ENCODE data around the gene KLC4.
"Not testable (repeated sequence)": the region's sequence is repeated elsewhere in the genome, so short reads cannot be mapped to it uniquely, and the experiment has no call there.

KLC4 gene

DNA sequence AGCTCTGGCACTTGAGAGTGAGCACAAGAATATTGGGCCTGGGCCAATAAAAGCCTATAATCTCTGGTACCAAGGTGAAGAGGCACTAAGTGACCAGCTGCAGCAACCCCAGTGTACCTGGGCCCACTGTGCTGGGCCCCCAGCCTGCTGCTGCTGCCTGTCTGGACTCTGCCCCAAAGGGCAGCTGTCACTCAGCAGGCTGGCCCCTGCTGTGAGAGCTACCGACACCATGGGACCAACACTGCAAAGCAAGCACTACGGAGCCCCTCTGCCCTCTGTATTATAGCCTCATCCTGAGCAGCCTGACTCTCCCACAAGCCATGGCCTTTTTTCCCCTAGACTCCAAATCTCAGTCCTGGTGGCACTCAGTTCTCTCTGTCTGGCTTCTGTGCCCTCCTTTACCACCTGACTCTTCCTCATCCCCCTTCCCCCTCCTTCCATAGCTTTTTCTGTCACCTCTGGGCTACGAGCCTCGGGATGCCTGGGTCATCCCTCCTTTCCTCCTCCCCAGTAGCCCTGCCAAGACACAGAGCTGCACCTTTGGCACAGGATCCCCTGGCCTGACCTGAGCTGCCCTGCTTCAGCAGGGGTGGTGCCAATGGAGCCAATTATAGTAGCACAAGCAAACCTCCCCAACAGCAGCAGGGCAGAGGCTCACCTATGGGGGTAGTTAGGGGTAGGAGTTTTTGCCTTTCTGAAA is 23.8 kb upstream of the KLC4 start:
- DNase-seq (ENCODE audit: low spot score) = no peak
- FAIRE-seq = no peak

DNA sequence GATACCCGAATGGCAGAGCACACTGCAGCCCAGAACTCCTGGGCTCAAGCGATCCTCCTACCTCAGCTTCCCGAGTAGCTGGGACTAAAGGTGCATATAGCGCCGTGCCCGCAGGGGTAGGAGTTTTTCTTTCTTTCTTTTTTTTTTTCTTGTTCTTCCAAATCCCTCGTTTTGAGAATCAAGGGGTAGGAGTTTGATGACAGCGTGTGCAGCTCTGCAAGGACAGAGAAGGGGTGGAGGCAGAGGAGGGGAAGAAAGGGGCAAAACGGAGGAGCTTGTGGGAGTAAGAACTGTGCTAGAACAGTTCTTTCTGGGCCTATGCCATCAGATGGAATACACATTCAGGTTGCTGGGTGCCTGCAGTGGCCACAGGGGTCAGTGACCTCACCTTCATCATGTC is 22.7 kb upstream of the KLC4 start:
- FAIRE-seq (no peak), DNase-seq (ENCODE audit: low spot score) (no peak)

- FAIRE-seq (no peak), DNase-seq (ENCODE audit: low spot score) (no peak)
These were observed 22.2 kb upstream of the KLC4 start for GRCh38 chr6:43037197-43037596.

- FAIRE-seq = no peak
- no peak for DNase-seq (ENCODE audit: low spot score)
These were observed 21.7 kb upstream of the KLC4 start for GRCh38 chr6:43037706-43038105.

GRCh38 chr6:43038727-43039126 is 20.7 kb upstream of the KLC4 start:
- FAIRE-seq (no peak), DNase-seq (ENCODE audit: low spot score) (no peak)

- FAIRE-seq (no peak), DNase-seq (ENCODE audit: low spot score) (no peak)
These were observed 18.7 kb upstream of the KLC4 start for GRCh38 chr6:43040542-43041257.

DNA sequence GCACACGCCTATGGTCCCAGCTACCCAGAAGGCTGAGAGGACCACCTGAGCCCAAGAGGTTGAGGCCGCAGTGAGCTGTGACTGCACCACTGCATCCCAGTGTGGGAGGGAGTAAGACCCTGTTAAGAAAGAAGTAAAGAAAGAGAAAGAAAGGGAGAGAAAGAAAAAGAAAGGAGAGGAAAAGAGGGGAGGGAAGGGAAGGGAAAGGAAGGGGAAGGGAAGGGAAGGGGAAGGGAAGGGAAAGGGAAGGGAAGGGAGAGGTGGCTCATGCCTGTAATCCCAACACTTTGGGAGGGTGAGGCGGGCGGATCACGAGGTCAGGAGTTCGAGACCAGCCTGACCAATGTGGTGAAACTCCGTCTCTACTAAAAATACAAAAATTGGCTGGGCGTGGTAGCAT is 18.0 kb upstream of the KLC4 start:
- DNase-seq (ENCODE audit: low spot score); FAIRE-seq: not testable (repeated sequence)

GRCh38 chr6:43043310-43043709 is 16.1 kb upstream of the KLC4 start:
- FAIRE-seq = no peak
- no peak for DNase-seq (ENCODE audit: low spot score)

- DNase-seq (ENCODE audit: low spot score) = no peak
- no peak for FAIRE-seq
These were observed 14.0 kb upstream of the KLC4 start for GRCh38 chr6:43045371-43045930.

DNA sequence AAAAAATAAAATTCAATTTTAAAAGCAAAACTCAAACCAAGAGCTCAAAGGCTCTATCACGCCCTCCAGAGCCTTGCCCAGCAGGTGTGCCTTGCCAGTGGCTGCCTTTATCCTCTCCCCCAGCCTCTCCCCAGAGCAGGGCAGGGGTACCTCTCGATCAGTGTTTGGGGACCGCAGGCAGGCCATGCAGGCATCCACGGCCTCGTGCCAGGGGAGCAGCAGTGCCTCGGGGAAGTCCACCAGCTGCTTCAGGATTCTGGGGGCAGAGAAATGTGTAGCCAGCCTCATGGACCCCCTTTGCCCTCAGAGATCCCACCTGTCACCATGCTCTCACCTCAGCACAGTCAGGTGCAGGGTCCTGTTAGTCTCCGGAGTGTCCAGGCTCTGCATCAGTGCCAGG is 11.4 kb upstream of the KLC4 start:
- no peak for DNase-seq (ENCODE audit: low spot score)
- FAIRE-seq = no peak

DNA sequence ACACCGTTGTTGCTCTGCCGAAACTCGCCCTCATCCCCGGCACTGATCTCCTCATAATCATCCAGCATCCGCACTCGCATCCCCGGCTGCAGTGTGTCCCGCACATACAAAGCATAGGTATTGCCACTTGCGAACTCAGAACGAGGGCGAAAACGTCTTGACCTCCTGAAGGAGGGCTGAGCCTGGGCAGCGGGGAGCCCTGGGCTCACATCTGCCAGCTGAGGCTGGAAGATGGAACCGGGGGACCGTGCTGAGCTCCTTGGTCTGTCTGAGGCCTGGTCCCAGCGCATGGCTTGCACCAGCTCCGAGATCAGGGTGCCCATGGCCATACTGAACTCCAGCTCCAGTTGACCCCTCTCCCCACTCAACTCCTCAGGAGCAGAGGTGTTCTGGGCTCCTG is 8.4 kb upstream of the KLC4 start:
- FAIRE-seq = no peak
- no peak for DNase-seq (ENCODE audit: low spot score)

DNA sequence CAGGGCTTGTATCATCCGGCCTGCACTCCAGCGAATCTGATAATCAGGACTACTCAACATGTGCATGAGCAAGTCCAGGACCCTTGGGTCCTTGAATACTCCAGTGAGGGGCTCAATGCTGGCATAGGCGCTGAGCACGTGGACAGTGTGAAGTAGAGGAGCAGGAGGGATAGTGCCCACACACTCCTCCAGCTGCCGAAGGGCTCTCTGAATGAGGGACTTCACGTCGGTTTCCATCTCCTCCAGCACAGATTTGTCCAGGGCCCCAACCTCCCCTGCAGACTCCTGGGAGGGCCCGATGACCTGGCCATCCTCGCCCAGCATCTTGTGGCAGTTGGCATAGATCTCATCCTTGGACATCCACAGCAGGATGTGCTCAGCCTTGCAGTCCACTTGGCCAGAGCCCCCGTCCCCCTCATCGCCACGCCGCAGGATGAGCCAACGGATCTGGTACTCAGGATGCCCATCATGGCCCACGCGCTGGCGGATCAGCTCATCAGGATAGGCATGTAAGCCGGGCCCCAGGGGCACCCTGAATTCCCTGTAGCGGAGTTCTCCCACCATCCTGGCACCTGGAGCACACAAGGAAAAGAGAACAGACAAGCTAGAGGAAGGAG is 7.1 kb upstream of the KLC4 start:
- FAIRE-seq = no peak
- no peak for DNase-seq (ENCODE audit: low spot score)

- DNase-seq (ENCODE audit: low spot score) (no peak), FAIRE-seq (no peak)
These were observed 6.4 kb upstream of the KLC4 start for GRCh38 chr6:43052842-43053544.

DNA sequence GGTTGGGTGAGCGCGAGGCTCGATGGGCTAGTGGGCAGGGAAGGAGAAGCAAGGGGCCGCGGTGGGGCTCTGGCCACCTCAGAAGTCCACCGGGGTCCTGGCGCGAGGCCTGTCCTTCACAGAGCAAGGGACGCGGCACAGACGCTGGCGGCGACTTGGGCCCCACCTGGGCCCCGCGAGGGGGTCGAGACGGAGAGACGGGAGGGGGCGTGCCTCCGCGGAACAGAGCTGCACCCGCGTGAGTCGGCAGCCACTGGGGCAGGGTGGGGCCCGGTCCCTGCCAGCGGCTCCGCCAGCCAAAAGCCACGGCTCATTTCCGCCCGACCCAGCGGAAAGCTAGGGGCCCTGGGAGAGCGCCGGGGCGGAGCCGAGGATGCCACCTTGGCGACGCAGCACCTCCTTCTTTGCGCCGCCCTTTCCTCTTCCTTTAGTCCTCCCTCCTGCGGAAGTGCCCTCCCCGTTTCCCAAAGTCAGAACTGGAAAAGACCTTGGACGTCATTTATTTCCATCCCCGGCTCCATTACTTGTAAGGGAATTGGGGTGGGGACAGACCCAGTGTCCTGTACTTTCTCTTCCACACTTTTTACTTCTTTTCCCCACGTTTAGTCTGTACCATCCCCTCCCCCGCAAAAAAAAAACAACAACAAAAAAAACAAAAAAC is 5.8 kb upstream of the KLC4 start, which contains the start of gene CUL7:
Gene CUL7 (minus strand): TSS at position 307 of the 661 bp plus-strand sequence. CDS start 1,063 bp downstream, outside the sequence.
- DNase-seq (ENCODE audit: low spot score) = peak; percentile 83
- FAIRE-seq = peak; percentile 66

- no peak for DNase-seq (ENCODE audit: low spot score)
- FAIRE-seq = no peak
These were observed 5.1 kb upstream of the KLC4 start for GRCh38 chr6:43054206-43054943.

DNA sequence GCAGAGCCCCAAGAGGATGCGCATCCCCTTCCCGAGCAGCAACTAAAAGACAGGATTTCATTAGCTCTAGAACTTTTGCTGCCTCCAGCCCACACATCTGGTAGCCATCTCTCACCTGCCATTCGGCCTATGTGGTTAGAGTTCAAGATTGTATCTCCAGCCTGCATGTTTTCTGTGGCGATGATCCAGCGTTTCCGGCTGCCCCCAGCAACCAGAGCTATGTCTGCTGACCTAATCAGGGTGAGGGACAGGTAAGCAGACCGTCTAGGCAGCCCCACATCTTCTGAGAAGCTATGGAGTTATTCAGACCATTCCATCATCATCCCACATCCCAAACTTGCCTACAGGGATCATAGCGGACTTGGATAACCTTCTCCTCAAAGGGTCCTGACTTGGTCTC is 3.5 kb upstream of the KLC4 start:
- no peak for FAIRE-seq

GRCh38 chr6:43058531-43058930 is 900 bp upstream of the KLC4 start:
- DNase-seq (ENCODE audit: low spot score) (no peak), FAIRE-seq (no peak)

More for the DNA sequence above, 3.5 kb upstream of the KLC4 start:
- no peak for DNase-seq (ENCODE audit: low spot score)

DNA sequence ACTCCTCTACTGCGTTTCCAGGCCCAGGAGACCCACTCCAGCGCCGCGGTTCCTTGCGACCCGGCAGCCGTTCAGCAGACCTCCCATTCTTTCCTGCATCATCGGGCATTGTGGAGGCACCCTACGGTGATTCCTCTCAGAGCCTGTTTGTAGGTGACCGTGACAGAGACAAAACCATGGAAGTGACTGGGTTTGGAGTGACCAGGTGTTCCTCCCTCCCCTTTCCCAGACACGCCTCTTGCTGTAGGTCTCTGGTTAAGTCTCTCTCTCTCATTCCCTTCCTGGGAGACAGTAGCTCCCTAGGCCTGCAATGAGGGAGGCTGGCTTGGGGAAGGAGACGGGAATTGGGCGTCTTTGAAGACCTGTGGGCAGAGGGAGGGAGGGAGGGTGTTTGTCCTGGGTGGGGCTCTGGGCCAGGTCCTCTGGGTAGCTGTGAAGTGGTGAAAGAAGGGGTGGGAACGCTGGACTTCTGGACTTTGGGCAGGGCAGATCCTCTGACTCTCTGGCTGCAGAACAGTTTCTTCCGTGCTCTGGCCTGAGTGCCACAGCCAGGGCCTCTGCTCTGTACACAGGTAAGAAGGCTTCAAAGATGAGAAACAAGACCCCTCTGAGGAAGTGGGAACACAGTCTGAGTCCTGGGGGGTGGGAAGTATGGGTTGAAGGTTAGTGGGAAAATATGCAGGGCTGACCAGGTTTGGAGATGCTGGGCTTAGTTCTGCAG is 763 bp downstream of the KLC4 start:
- FAIRE-seq (no peak), DNase-seq (ENCODE audit: low spot score) (no peak)

DNA sequence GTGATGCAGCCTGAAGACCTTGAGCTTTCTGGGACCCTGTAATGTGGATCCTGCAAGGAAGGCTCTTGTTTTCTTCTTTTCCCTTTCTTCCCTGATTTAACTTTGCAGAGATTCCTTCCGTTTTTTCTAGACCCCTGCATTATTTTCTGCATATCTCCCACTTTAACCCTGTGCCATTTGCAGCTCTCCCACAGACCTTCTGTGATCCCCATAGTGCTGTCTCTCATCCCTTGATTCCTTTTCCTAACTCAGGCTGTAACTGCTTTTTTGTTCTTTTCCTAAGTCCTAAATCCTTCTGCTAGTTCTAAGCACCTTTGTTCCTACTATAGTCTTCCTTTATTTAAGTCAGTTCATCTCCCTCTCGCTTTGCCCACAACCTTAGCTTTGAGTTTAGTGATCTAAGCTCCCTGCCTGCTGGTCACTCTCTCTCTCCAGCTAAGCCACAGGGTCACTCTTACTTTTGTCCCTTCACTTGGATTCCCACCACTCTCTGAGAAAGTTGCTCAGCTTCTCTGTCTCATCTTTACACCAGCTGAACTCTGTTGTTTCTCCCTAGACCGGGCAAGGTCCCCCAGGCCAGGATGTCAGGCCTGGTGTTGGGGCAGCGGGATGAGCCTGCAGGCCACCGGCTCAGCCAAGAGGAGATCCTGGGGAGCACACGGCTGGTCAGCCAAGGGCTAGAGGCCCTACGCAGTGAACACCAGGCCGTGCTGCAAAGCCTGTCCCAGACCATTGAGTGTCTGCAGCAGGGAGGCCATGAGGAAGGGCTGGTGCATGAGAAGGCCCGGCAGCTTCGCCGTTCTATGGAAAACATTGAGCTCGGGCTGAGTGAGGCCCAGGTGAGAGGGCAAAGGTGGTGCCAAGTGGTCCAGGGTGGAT is 1.6 kb downstream of the KLC4 start:
- no peak for DNase-seq (ENCODE audit: low spot score)
- FAIRE-seq = no peak

All from RCC 7860 (cell line).